GM18517 (cell line): ENCODE measurements around the gene UGT2B7.
"Not testable (repeated sequence)": the region's sequence is repeated elsewhere in the genome, so short reads cannot be mapped to it uniquely, and the experiment has no call there.

ENCODE experiments used
- ATAC-seq: cut with Tn5 transposase; IDR thresholded peaks from one replicate; pipeline ENCODE4 v1.9.1; 2021; ENCODE audit warnings: mild to moderate bottlenecking, moderate library complexity; ENCODE audit not compliant: unreplicated experiment

The UGT2B7 gene

GRCh38 chr4:69096111-69096656 is at the start of gene UGT2B7:
Gene UGT2B7, plus strand, starts transcription at chr4:69096474. Its CDS starts 47 bp downstream, at chr4:69096521.
- ATAC-seq = no peak

DNA sequence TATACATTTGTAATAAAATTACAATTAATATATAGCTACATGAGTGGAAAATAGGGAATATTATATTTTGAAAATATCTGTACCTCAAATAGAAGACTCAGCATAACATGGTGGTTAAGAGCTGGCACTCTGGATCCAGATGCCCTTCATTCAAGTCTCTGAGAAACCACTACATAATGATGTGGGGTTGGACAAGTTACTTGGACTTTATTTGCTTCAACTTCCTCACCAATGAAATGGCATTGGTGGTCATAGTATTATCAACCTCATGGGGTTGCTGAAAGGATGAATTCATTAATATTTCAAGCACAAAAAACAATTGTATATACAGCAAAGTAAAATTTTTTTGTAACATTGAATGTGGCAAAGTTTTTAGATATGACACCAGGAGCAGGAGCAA is 46.4 kb upstream of the UGT2B7 start:
- ATAC-seq = no peak

DNA sequence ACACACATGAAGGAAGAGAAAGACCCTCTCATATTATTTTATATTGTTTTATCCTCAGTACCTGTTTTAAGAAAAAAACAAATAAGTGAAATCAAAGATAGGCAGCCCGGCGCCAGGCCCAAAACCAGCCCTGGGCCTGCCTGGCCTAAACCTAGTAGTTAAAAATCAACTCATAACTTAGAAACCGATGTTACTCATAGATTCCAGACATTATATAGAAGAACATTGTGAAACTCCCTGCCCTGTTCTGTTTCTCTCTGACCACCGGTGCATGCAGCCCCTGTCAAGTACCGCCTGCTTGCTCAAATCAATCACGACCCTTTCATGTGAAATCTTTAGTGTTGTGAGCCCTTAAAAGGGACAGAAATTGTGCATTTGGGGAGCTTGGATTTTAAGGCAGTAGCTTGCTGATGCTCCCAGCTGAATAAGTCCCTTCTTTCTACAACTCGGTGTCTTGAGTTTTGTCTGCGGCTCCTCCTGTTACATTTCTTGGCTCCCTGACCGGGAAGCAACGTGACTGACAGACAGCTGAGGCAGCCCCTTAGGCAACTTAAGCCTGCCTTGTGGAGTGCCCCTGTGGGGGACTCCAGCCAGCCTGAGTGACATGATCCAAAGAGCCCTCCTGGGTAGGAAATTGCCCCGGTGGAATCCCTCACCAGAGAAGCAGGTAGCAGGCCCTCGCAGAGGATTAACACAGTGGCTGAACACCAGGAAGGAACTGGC is 45.3 kb upstream of the UGT2B7 start:
- ATAC-seq = not testable (repeated sequence)

GRCh38 chr4:69051576-69051943 is 44.7 kb upstream of the UGT2B7 start:
- no peak for ATAC-seq

DNA sequence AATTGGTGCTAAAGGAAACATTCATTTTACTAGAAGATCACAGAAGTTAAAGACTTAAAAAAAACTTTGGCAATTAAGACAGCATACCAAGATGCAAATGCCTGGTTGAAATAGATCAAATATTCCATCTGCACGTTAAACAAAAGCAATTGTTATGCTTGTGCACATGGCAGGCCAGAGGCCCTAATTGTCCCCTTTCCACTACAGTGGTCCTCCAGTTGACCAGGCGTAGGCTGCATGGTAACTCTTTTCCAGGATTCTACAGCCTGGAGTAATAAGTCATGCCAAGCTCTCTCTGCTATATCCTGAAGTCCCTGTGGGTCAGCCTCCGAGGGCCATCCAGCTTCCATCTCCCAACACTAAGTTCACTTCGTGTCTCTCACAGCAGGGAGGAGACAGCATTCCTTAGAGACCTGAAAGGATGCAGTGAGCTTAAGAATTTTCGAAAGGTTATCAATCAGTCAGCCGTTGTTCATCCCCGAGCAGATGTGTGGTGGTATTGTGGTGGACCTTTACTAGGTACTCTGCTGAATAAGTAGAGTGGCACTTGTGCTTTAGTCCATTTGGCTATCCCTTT is 42.9 kb upstream of the UGT2B7 start:
- not testable (repeated sequence) for ATAC-seq

DNA sequence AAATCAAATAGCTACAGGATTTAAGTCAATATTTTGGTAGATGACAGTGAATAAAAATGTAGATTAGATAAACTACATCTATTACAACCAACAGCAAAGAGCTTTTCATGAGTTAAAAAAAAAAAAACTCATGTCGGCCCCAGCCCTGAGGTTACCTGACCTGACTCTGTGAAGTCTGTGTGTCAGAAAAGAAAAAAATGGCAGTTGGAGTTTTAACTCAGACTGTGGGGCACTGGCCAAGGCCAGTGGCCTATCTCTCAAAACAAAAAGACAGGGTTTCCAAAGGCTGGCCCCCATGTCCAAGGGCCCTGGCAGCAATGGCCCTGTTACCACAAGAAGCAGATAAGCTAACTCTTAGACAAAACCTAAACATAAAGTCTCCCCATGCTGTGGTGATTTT is 42.2 kb upstream of the UGT2B7 start:
- ATAC-seq = not testable (repeated sequence)

DNA sequence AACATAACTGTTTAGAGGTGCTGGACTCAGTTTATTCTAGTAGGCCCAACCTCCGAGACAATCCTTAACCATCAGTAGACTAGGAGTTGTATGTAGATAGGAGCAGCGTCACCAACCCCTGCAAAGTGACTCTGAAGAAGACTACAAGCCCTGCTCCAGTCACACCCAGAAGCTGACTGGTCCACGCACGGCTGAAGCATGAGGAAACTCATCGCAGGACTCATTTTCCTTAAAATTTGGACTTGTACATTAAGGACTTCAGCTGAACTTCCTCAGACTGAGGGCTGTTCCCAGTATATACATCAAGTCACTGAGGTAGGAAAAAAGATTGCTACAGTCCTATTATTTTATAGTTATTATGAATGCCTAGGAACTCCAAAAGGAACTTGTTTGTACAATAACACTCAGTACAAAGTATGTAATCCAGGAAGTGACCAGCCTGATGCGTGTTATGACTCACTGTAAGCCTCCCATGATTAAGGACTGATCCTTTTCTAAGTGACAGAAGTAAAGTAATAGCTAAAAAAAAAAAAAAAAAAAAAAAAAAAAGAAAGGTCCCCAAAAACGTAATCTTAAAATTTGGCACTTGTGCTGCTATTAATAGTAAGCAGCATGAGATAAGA is 41.6 kb upstream of the UGT2B7 start:
- peak; percentile 52 for ATAC-seq

GRCh38 chr4:69056150-69056549 is 40.1 kb upstream of the UGT2B7 start:
- ATAC-seq = no peak

DNA sequence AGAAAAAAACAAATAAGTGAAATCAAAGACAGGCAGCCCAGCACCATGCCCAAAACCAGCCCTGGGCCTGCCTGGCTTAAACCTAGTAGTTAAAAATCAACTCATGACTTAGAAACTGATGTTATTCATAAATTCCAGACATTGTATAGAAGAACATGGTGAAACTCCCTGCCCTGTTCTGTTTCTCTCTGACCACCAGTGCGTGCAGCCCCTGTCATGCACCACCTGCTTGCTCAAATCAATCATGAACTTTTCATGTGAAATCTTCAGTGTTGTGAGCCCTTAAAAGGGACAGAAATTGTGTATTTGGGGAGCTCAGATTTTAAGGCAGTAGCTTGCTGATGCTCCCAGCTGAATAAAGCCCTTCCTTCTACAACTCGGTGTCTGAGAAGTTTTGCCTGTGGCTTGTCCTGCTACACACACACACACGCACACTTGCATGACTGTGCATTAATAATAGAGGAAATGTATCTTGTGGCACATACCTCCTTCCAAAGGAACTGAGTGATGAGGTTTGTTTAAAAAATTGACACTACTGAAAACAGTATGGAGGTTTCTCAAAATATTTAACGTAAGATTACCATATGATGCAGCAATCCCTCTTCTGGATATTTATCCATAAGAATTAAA is 39.2 kb upstream of the UGT2B7 start:
- ATAC-seq = no peak

DNA sequence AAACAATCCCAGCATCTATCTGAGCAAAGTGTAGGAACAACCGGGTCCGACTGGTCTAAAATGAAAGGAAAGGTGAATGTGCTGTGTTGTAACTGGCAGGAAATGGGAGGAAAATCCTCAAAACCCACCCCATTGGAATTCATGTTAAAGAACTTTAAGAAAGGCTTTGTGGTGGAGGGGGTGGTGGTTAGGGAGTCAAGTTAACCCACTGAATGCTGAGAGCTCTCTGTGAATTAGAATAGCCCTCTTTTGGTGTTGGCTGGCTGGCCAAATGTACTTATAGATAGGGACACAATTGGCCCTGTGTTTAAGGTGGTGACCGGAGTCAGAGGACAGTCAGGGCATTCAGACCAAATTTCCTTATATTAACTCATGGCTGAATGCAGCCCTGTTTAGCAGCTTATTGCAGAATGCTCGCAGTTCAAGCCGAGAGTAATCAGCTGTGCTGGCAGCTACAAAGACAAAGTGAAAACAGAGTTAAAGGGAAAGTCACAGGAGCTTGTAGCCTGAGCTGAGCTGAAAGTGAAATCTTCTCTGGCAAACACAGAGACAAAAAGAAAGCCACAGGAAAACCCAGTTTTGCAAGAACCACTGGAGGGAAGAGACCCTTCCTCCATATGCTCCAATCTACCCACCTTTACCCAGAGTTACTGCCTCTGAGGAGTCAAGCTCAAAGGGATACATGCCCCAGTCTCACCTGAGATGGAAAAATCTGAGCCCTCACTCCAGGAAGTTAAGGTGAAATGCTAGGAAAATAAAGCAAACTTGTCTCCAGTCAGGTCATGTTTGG is 38.5 kb upstream of the UGT2B7 start:
- ATAC-seq = peak; percentile 85

DNA sequence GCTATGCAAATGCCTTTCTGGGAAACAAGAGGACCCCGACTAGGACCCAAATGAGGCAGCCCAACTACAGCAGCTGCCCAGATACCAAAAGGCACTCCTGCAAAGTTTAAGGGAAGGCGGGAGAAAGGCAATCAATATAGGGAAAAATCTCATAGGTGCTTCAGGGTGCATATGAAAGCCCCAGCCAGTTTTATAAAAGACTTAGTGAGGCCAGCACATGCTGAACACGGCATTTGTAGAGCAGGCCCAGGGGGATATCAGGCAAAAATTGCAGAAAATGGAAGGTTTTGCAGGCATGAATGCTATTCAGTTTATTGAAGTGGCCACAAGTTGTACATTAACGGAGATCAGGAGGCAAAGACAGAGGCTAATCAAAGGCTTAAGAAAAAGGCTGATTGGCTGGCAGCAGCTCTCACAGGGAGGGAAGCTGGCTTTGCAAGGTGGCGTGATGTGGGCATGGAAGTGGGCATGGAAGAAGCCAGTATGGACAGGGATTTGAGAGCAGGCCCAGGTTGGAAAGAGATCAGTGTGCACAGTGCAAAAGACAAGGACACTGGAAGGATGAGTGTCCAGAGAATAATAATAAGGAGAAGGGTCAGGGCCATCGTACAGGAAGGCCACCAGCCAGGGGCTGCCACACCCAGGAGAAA is 37.7 kb upstream of the UGT2B7 start:
- ATAC-seq = no peak

- no peak for ATAC-seq
Observed at GRCh38 chr4:69060651-69061308, 35.5 kb upstream of the UGT2B7 start.

GRCh38 chr4:69064391-69064790 is 31.9 kb upstream of the UGT2B7 start:
- ATAC-seq = no peak

DNA sequence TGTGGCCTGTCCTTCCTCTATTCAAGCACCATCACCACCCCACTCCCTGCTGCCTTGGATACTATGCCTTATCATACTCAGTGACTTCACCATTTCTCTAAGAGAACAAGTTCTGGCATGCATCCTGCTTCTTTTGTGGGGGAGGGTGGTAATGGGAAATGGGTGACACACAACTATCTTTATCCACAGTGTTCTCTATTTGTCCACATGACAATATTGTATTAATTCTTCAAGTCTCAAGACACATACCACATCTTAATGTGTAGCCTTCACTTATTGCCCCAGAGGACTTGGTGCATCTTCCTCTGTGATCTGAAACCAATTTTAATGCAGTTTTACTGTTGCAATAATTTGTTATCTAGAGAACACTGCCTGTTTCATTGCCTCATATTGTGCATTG is 29.3 kb upstream of the UGT2B7 start:
- no peak for ATAC-seq

DNA sequence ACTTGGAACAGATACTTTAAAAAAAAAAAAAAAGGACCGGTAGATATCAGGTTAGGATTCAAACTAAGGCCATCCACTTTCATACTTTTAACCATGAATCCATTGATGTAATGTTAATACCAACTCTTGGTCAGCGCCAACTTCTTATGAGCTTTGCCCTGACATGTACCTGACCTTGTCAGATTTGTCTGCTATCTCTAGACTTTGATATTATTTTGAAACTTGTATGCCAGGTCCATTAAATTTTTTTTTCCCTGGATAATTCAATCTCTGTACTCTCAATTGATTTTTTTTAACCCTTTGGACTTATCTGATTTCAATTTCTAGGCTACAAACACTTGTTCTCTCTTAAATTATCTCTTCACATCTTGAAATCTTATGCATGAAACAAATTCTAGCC is 27.2 kb upstream of the UGT2B7 start:
- no peak for ATAC-seq

GRCh38 chr4:69070590-69070989 is 25.7 kb upstream of the UGT2B7 start:
- ATAC-seq = no peak

- no peak for ATAC-seq
Observed at GRCh38 chr4:69071286-69071685, 25.0 kb upstream of the UGT2B7 start.

- no peak for ATAC-seq
Observed at GRCh38 chr4:69073375-69073774, 22.9 kb upstream of the UGT2B7 start.

- no peak for ATAC-seq
Observed at GRCh38 chr4:69075061-69075792, 21.0 kb upstream of the UGT2B7 start.
